Prostate gland (tissue), 2 donors: ENCODE results near the gene PCDH12.

Experiments used
- POLR2AphosphoS5 ChIP-seq: sonication (generic); formaldehyde crosslinking; IDR thresholded peaks from one replicate; pipeline ENCODE4 v1.6.1; 2017; ENCODE audit warnings: antibody characterized with exemption
- TF ChIP-seq, protein P1 (sequence below), 4 experiments: fragments of 200-600 bp in 2 of 4; fragments of 450-650 bp in 2 of 4; sonication (generic) in 2 of 4; IDR thresholded peaks; 1 replicate in 3 of 4; 2 replicates in 1 of 4; pipeline ENCODE4 v1.5.1; 2016 to 2019; ENCODE audit warnings: antibody characterized with exemption in 4 of 4, mild to moderate bottlenecking in 2 of 4, moderate library complexity in 2 of 4

- no peak for TF ChIP-seq POLR2AphosphoS5
- TF ChIP-seq, protein P1, sequence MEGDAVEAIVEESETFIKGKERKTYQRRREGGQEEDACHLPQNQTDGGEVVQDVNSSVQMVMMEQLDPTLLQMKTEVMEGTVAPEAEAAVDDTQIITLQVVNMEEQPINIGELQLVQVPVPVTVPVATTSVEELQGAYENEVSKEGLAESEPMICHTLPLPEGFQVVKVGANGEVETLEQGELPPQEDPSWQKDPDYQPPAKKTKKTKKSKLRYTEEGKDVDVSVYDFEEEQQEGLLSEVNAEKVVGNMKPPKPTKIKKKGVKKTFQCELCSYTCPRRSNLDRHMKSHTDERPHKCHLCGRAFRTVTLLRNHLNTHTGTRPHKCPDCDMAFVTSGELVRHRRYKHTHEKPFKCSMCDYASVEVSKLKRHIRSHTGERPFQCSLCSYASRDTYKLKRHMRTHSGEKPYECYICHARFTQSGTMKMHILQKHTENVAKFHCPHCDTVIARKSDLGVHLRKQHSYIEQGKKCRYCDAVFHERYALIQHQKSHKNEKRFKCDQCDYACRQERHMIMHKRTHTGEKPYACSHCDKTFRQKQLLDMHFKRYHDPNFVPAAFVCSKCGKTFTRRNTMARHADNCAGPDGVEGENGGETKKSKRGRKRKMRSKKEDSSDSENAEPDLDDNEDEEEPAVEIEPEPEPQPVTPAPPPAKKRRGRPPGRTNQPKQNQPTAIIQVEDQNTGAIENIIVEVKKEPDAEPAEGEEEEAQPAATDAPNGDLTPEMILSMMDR (IDR thresholded peaks at IDR 0.05), result no peak
Observed at GRCh38 chr5:141897425-141897824, 60.6 kb downstream of the PCDH12 start.
